WTC11 (cell line): ENCODE results near the gene C1orf56. TPM values are rescaled to one million over a fixed set of nuclear protein-coding genes. Genes with fewer than 3 reads are reported as not detected.

Experiments
- CDX4 ChIP-seq: fragments of 250-450 bp; sonication (Bioruptor Pico); IDR thresholded peaks from 2 replicates; pipeline ENCODE4 v1.9.0; 2021; ENCODE audit warnings: moderate library complexity, mild to moderate bottlenecking, inconsistent platforms, borderline replicate concordance
- CREB1 ChIP-seq: sonication (generic); formaldehyde crosslinking; IDR thresholded peaks from 2 replicates; pipeline ENCODE4 v1.8.0; 2023; ENCODE audit warnings: mild to moderate bottlenecking, missing genetic modification reagents
- ELF4 ChIP-seq: sonication (generic); formaldehyde crosslinking; IDR thresholded peaks from 2 replicates; pipeline ENCODE4 v1.8.1; 2022; ENCODE audit warnings: low read depth, mild to moderate bottlenecking, moderate library complexity, missing genetic modification reagents
- EMX1 ChIP-seq: fragments of 250-450 bp; sonication (Bioruptor Pico); IDR thresholded peaks from 2 replicates; pipeline ENCODE4 v1.8.0; 2021; ENCODE audit warnings: mild to moderate bottlenecking
- FOXK1 ChIP-seq: sonication (generic); formaldehyde crosslinking; IDR thresholded peaks from 2 replicates; pipeline ENCODE4 v1.8.0; 2022; ENCODE audit warnings: mild to moderate bottlenecking, moderate library complexity, missing genetic modification reagents
- HMGA2 ChIP-seq: fragments of 250-450 bp; sonication (Bioruptor Pico); IDR thresholded peaks from 2 replicates; pipeline ENCODE4 v1.4.0; 2021; ENCODE audit warnings: mild to moderate bottlenecking, moderate library complexity
- KAT7 ChIP-seq: sonication (generic); formaldehyde crosslinking; IDR thresholded peaks from 2 replicates; pipeline ENCODE4 v1.8.1; 2023; ENCODE audit warnings: missing genetic modification reagents, mild to moderate bottlenecking, borderline replicate concordance
- MXD4 ChIP-seq: fragments of 250-450 bp; sonication (Bioruptor Pico); IDR thresholded peaks from 2 replicates; pipeline ENCODE4 v1.8.0; 2021; ENCODE audit warnings: mild to moderate bottlenecking, moderate library complexity, borderline replicate concordance
- NFE2L1 ChIP-seq: sonication (generic); formaldehyde crosslinking; IDR thresholded peaks from 2 replicates; pipeline ENCODE4 v1.8.1; 2023; ENCODE audit warnings: missing genetic modification reagents
- NR1H2 ChIP-seq: sonication (generic); formaldehyde crosslinking; IDR thresholded peaks from 2 replicates; pipeline ENCODE4 v1.9.0; 2021; ENCODE audit warnings: mild to moderate bottlenecking, moderate library complexity, missing genetic modification reagents
- OVOL2 ChIP-seq: fragments of 250-450 bp; sonication (Bioruptor Pico); IDR thresholded peaks from 2 replicates; pipeline ENCODE4 v1.9.0; 2021; ENCODE audit warnings: mild to moderate bottlenecking, borderline replicate concordance
- PRDM15 ChIP-seq: sonication (generic); formaldehyde crosslinking; IDR thresholded peaks from 2 replicates; pipeline ENCODE4 v1.8.0; 2022; ENCODE audit warnings: missing genetic modification reagents
- RELA ChIP-seq: sonication (generic); formaldehyde crosslinking; IDR thresholded peaks from 2 replicates; pipeline ENCODE4 v1.8.1; 2022; ENCODE audit warnings: missing genetic modification reagents, mild to moderate bottlenecking, borderline replicate concordance
- RORB ChIP-seq: fragments of 250-450 bp; sonication (Bioruptor Pico); IDR thresholded peaks from 2 replicates; pipeline ENCODE4 v1.9.0; 2021; ENCODE audit warnings: mild to moderate bottlenecking
- SMAD3 ChIP-seq: sonication (generic); formaldehyde crosslinking; IDR thresholded peaks from 2 replicates; pipeline ENCODE4 v1.8.0; 2022; ENCODE audit warnings: missing genetic modification reagents, mild to moderate bottlenecking, borderline replicate concordance
- SMAD4 ChIP-seq: sonication (generic); formaldehyde crosslinking; IDR thresholded peaks from 2 replicates; pipeline ENCODE4 v1.8.0; 2022; ENCODE audit warnings: mild to moderate bottlenecking, missing genetic modification reagents
- SOX15 ChIP-seq: fragments of 250-450 bp; sonication (Bioruptor Pico); IDR thresholded peaks from 2 replicates; pipeline ENCODE4 v1.9.0; 2021; ENCODE audit warnings: mild to moderate bottlenecking
- TEAD4 ChIP-seq: sonication (generic); formaldehyde crosslinking; IDR thresholded peaks from 2 replicates; pipeline ENCODE4 v1.8.0; 2022; ENCODE audit warnings: mild to moderate bottlenecking, missing genetic modification reagents
- TP53 ChIP-seq: sonication (generic); formaldehyde crosslinking; IDR thresholded peaks from 2 replicates; pipeline ENCODE4 v1.8.1; 2023; ENCODE audit warnings: mild to moderate bottlenecking, missing genetic modification reagents
- ZBTB21 ChIP-seq: sonication (generic); formaldehyde crosslinking; IDR thresholded peaks from 2 replicates; pipeline ENCODE4 v1.8.1; 2023; ENCODE audit warnings: mild to moderate bottlenecking, missing genetic modification reagents, borderline replicate concordance
- ZMAT4 ChIP-seq: fragments of 250-450 bp; sonication (Bioruptor Pico); IDR thresholded peaks from 2 replicates; pipeline ENCODE4 v1.9.0; 2021; ENCODE audit warnings: mild to moderate bottlenecking
- ZNF138 ChIP-seq: sonication (generic); formaldehyde crosslinking; conservative IDR thresholded peaks from 2 replicates; pipeline ENCODE4 v1.8.1; 2022; ENCODE audit warnings: mild to moderate bottlenecking, moderate library complexity, missing genetic modification reagents
- ZNF219 ChIP-seq: sonication (generic); formaldehyde crosslinking; IDR thresholded peaks from 2 replicates; pipeline ENCODE4 v1.8.0; 2023; ENCODE audit warnings: missing genetic modification reagents, mild to moderate bottlenecking, borderline replicate concordance
- ZNF317 ChIP-seq: sonication (generic); formaldehyde crosslinking; IDR thresholded peaks from 2 replicates; pipeline ENCODE4 v1.8.1; 2023; ENCODE audit warnings: low read depth, mild to moderate bottlenecking, moderate library complexity, missing genetic modification reagents, borderline replicate concordance
- ZNF396 ChIP-seq: fragments of 250-450 bp; sonication (Bioruptor Pico); IDR thresholded peaks from 2 replicates; pipeline ENCODE4 v1.8.0; 2021; ENCODE audit warnings: mild to moderate bottlenecking, moderate library complexity, borderline replicate concordance
- ZNF416 ChIP-seq: fragments of 250-450 bp; sonication (Bioruptor Pico); IDR thresholded peaks from 2 replicates; pipeline ENCODE4 v1.9.0; 2021; ENCODE audit warnings: mild to moderate bottlenecking, inconsistent platforms
- total RNA-seq: library from RNA; stranded (reverse); gene quantifications from 3 replicates; pipeline ENCODE4 v1.2.3, GENCODE V29; 2021
- TF ChIP-seq, protein P1 (sequence below): sonication (generic); formaldehyde crosslinking; conservative IDR thresholded peaks from 2 replicates; pipeline ENCODE4 v1.8.1; 2022; ENCODE audit warnings: mild to moderate bottlenecking, missing genetic modification reagents
- TF ChIP-seq, protein P2 (sequence below): sonication (generic); formaldehyde crosslinking; IDR thresholded peaks from 2 replicates; pipeline ENCODE4 v1.8.1; 2022; ENCODE audit warnings: low read depth, missing genetic modification reagents, borderline replicate concordance
- TF ChIP-seq, protein P3 (sequence below): fragments of 200-600 bp; IDR thresholded peaks from 2 replicates; pipeline ENCODE4 v1.8.0; 2022; ENCODE audit warnings: antibody characterized with exemption
- TF ChIP-seq, protein P4 (sequence below): sonication (generic); formaldehyde crosslinking; IDR thresholded peaks from 2 replicates; pipeline ENCODE4 v1.8.0; 2022; ENCODE audit warnings: mild to moderate bottlenecking, missing genetic modification reagents

C1orf56 gene
- total RNA-seq, 1 experiment from 2014 or later = 2.9 TPM

GRCh38 chr1:151059109-151060006, 11.8 kb downstream of the C1orf56 start, which contains the start of gene CDC42SE1 (continued):
- TF ChIP-seq ZNF219 (CRISPR knock-in tag) (no peak), NFE2L1 (CRISPR knock-in tag) (no peak), MXD4 (CRISPR knock-in tag) (no peak), PRDM15 (CRISPR knock-in tag) (peak; percentile 89), SOX15 (CRISPR knock-in tag) (no peak), SMAD3 (no peak), CDX4 (CRISPR knock-in tag) (no peak), ZBTB21 (CRISPR knock-in tag) (no peak), ZMAT4 (CRISPR knock-in tag) (no peak), FOXK1 (CRISPR knock-in tag) (peak; percentile 65; the same call in 1 of the 2 replicates), ZNF317 (CRISPR knock-in tag) (peak; percentile 43; the same call in 1 of the 2 replicates), TEAD4 (CRISPR knock-in tag) (no peak; the same call in 1 of the 2 replicates), EMX1 (CRISPR knock-in tag) (no peak), ZNF138 (no peak), ELF4 (CRISPR knock-in tag) (0 out of 2 replicates have a peak, but pooled peaks have one; percentile 56), OVOL2 (CRISPR knock-in tag) (no peak), CREB1 (CRISPR knock-in tag) (no peak; the same call in 1 of the 2 replicates), TP53 (CRISPR knock-in tag) (peak; percentile 24), NR1H2 (no peak), RORB (CRISPR knock-in tag) (no peak), ZNF416 (CRISPR knock-in tag) (no peak), HMGA2 (CRISPR knock-in tag) (no peak), ZNF396 (CRISPR knock-in tag) (no peak), KAT7 (CRISPR knock-in tag) (peak; percentile 91; the same call in 1 of the 2 replicates), RELA (CRISPR knock-in tag) (no peak), SMAD4 (no peak)
- TF ChIP-seq, protein P1, sequence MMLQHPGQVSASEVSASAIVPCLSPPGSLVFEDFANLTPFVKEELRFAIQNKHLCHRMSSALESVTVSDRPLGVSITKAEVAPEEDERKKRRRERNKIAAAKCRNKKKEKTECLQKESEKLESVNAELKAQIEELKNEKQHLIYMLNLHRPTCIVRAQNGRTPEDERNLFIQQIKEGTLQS (CRISPR knock-in tag) = no peak
- TF ChIP-seq, protein P2, sequence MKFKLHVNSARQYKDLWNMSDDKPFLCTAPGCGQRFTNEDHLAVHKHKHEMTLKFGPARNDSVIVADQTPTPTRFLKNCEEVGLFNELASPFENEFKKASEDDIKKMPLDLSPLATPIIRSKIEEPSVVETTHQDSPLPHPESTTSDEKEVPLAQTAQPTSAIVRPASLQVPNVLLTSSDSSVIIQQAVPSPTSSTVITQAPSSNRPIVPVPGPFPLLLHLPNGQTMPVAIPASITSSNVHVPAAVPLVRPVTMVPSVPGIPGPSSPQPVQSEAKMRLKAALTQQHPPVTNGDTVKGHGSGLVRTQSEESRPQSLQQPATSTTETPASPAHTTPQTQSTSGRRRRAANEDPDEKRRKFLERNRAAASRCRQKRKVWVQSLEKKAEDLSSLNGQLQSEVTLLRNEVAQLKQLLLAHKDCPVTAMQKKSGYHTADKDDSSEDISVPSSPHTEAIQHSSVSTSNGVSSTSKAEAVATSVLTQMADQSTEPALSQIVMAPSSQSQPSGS (CRISPR knock-in tag) = no peak
- TF ChIP-seq, protein P3, sequence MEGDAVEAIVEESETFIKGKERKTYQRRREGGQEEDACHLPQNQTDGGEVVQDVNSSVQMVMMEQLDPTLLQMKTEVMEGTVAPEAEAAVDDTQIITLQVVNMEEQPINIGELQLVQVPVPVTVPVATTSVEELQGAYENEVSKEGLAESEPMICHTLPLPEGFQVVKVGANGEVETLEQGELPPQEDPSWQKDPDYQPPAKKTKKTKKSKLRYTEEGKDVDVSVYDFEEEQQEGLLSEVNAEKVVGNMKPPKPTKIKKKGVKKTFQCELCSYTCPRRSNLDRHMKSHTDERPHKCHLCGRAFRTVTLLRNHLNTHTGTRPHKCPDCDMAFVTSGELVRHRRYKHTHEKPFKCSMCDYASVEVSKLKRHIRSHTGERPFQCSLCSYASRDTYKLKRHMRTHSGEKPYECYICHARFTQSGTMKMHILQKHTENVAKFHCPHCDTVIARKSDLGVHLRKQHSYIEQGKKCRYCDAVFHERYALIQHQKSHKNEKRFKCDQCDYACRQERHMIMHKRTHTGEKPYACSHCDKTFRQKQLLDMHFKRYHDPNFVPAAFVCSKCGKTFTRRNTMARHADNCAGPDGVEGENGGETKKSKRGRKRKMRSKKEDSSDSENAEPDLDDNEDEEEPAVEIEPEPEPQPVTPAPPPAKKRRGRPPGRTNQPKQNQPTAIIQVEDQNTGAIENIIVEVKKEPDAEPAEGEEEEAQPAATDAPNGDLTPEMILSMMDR = 0 out of 2 replicates have a peak, but pooled peaks have one; percentile 35
- TF ChIP-seq, protein P4, sequence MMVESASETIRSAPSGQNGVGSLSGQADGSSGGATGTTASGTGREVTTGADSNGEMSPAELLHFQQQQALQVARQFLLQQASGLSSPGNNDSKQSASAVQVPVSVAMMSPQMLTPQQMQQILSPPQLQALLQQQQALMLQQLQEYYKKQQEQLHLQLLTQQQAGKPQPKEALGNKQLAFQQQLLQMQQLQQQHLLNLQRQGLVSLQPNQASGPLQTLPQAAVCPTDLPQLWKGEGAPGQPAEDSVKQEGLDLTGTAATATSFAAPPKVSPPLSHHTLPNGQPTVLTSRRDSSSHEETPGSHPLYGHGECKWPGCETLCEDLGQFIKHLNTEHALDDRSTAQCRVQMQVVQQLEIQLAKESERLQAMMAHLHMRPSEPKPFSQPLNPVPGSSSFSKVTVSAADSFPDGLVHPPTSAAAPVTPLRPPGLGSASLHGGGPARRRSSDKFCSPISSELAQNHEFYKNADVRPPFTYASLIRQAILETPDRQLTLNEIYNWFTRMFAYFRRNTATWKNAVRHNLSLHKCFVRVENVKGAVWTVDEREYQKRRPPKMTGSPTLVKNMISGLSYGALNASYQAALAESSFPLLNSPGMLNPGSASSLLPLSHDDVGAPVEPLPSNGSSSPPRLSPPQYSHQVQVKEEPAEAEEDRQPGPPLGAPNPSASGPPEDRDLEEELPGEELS (CRISPR knock-in tag) = no peak; the same call in 1 of the 2 replicates
